Measurements from ENCODE around the gene CCNL2. TPM values are rescaled to one million over a fixed set of nuclear protein-coding genes. Genes with fewer than 3 reads are reported as not detected.

CCNL2 gene
- total and polyA plus RNA-seq, 2 of the 13 experiments (the other 11 are each of a cell fraction or from before 2014, with no cell fraction given): 105 to 340 TPM

DNA sequence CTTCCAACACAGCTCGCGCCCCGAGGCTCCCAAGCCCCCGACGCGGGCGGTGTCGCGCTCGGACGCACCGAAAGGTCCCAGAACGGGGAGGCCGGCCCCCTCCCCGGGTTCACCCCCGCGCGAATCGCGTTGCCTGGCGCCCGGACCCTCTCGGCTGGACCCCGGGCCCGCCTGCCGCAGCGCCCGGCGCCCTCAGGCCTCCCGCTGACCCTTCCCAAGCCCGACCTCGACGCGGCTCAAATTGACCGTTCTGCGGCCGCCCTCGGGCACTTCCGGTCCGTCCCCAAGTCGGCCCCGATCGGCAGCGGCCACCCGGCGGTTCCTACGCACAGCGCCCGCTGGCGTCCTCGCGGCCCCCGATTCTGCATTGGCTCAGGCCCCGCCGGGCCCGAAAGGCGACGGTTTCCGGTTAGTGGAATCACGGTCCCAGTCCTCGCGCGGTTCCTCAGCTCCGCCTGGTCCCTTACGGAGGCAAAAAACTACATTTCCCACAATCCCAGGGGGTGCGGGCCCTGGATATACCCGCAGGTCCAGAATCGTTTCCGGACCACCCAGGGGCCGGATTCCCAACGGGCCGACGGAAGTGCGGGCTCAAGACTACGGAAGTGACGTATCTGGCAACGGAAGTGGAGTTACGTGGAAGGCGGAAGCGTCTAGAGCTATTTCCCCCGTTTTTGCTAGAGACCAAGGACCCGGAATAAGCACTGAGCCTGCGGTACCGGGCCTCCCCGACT, 24.0 kb downstream of the CCNL2 start, which contains the start of gene AURKAIP1 (continued):
- peak; percentile 60; the same call in 1 of the 2 replicates for TF ChIP-seq ZNF235 (CRISPR knock-in tag; IDR thresholded peaks at IDR 0.05; ENCODE audit: borderline replicate concordance)
- no peak; the same call in 1 of the 2 replicates for TF ChIP-seq GFI1 (CRISPR knock-in tag; IDR thresholded peaks at IDR 0.05; ENCODE audit: borderline replicate concordance)
- TF ChIP-seq HDAC1 (CRISPR knock-in tag; IDR thresholded peaks at IDR 0.05): peak; percentile 99
- TF ChIP-seq, protein P1, sequence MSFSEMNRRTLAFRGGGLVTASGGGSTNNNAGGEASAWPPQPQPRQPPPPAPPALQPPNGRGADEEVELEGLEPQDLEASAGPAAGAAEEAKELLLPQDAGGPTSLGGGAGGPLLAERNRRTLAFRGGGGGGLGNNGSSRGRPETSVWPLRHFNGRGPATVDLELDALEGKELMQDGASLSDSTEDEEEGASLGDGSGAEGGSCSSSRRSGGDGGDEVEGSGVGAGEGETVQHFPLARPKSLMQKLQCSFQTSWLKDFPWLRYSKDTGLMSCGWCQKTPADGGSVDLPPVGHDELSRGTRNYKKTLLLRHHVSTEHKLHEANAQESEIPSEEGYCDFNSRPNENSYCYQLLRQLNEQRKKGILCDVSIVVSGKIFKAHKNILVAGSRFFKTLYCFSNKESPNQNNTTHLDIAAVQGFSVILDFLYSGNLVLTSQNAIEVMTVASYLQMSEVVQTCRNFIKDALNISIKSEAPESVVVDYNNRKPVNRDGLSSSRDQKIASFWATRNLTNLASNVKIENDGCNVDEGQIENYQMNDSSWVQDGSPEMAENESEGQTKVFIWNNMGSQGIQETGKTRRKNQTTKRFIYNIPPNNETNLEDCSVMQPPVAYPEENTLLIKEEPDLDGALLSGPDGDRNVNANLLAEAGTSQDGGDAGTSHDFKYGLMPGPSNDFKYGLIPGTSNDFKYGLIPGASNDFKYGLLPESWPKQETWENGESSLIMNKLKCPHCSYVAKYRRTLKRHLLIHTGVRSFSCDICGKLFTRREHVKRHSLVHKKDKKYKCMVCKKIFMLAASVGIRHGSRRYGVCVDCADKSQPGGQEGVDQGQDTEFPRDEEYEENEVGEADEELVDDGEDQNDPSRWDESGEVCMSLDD (CRISPR knock-in tag; IDR thresholded peaks at IDR 0.05; ENCODE audit: borderline replicate concordance): no peak; the same call in 1 of the 2 replicates
- TF ChIP-seq PAX8 (CRISPR knock-in tag; IDR thresholded peaks at IDR 0.05; ENCODE audit: borderline replicate concordance): no peak
- TF ChIP-seq, protein P2, sequence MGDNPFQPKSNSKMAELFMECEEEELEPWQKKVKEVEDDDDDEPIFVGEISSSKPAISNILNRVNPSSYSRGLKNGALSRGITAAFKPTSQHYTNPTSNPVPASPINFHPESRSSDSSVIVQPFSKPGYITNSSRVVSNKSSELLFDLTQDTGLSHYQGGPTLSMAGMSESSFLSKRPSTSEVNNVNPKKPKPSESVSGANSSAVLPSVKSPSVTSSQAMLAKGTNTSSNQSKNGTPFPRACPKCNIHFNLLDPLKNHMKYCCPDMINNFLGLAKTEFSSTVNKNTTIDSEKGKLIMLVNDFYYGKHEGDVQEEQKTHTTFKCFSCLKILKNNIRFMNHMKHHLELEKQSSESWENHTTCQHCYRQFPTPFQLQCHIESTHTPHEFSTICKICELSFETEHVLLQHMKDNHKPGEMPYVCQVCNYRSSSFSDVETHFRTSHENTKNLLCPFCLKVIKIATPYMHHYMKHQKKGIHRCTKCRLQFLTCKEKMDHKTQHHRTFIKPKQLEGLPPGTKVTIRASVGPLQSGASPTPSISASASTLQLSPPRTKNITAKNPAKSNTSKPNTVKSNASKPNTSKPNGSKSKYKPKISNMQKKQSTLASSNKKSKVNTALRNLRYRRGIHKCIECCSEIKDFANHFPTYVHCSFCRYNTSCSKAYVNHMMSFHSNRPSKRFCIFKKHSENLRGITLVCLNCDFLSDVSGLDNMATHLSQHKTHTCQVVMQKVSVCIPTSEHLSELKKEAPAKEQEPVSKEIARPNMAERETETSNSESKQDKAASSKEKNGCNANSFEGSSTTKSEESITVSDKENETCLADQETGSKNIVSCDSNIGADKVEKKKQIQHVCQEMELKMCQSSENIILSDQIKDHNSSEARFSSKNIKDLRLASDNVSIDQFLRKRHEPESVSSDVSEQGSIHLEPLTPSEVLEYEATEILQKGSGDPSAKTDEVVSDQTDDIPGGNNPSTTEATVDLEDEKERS (CRISPR knock-in tag; IDR thresholded peaks at IDR 0.05): no peak
- TF ChIP-seq KAT8 (CRISPR knock-in tag; IDR thresholded peaks at IDR 0.05): peak; percentile 99
- TF ChIP-seq EP300 (IDR thresholded peaks at IDR 0.05; ENCODE audit: low read depth in 2 of 2, low read length in 2 of 2): peak in 1 of 2 experiments; percentile 44; a peak in 2 of 4 replicates
- peak; percentile 57; the same call in 1 of the 2 replicates for TF ChIP-seq EP300 (CRISPR knock-in tag; IDR thresholded peaks at IDR 0.05; ENCODE audit: borderline replicate concordance)
- peak; percentile 12; the same call in 1 of the 2 replicates for TF ChIP-seq TBX3 (IDR thresholded peaks at IDR 0.05; ENCODE audit: borderline replicate concordance)
- peak; percentile 76; the same call in 1 of the 2 replicates for TF ChIP-seq SOX5 (CRISPR knock-in tag; IDR thresholded peaks at IDR 0.05; ENCODE audit: borderline replicate concordance)
- TF ChIP-seq, protein P3, sequence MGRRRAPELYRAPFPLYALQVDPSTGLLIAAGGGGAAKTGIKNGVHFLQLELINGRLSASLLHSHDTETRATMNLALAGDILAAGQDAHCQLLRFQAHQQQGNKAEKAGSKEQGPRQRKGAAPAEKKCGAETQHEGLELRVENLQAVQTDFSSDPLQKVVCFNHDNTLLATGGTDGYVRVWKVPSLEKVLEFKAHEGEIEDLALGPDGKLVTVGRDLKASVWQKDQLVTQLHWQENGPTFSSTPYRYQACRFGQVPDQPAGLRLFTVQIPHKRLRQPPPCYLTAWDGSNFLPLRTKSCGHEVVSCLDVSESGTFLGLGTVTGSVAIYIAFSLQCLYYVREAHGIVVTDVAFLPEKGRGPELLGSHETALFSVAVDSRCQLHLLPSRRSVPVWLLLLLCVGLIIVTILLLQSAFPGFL (CRISPR knock-in tag; IDR thresholded peaks at IDR 0.05): peak; percentile 77; the same call in 1 of the 2 replicates
- TF ChIP-seq ZNF343 (CRISPR knock-in tag; IDR thresholded peaks at IDR 0.05): no peak; the same call in none of the 2 replicates
